A549 (cell line): Measurements from ENCODE around the gene SLC26A6.

Experiments
- EP300 ChIP-seq, 2 experiments: fragments of >200 bp; sonication (Bioruptor Twin); formaldehyde crosslinking; IDR thresholded peaks; 2 replicates in 1 of 2; 3 replicates in 1 of 2; pipeline ENCODE4 v1.6.1; 2016 to 2017
- REST ChIP-seq: fragments of 200-600 bp; sonication (generic); IDR thresholded peaks from 2 replicates; pipeline ENCODE4 v1.6.1; 2016; ENCODE audit warnings: antibody characterized with exemption, mild to moderate bottlenecking, moderate library complexity
- RNF2 ChIP-seq: fragments of 200-600 bp; sonication (generic); IDR thresholded peaks from 2 replicates; pipeline ENCODE4 v1.6.1; 2016; ENCODE audit warnings: low read depth, mild to moderate bottlenecking, antibody characterized with exemption, moderate library complexity, borderline replicate concordance
- ZC3H11A ChIP-seq: fragments of 450-650 bp; IDR thresholded peaks from 2 replicates; pipeline ENCODE4 v1.6.1; 2014; ENCODE audit warnings: antibody characterized with exemption, mild to moderate bottlenecking
- TF ChIP-seq, protein P1 (sequence below): fragments of >200 bp; sonication (Bioruptor Twin); formaldehyde crosslinking; IDR thresholded peaks from 3 replicates; pipeline ENCODE4 v1.5.1; 2016

DNA sequence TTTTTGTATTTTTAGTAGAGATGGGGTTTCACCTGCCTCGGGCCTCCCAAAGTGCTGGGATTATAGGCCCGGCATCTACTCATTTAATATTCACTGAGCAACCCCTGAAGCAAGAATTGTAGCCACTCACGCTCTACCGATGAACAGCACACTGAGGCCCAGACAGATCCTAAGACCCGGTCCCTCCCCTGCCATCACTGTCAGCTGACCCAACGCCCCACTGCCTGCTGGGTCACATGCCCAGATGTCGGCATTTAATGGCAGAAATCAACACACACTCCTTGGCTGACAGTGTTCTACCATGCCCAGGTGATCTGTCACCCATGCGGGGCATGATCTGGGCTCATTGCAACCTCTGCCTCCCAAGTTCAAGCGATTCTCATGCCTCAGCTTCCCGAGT, 10.5 kb downstream of the SLC26A6 start:
- TF ChIP-seq, protein P1, sequence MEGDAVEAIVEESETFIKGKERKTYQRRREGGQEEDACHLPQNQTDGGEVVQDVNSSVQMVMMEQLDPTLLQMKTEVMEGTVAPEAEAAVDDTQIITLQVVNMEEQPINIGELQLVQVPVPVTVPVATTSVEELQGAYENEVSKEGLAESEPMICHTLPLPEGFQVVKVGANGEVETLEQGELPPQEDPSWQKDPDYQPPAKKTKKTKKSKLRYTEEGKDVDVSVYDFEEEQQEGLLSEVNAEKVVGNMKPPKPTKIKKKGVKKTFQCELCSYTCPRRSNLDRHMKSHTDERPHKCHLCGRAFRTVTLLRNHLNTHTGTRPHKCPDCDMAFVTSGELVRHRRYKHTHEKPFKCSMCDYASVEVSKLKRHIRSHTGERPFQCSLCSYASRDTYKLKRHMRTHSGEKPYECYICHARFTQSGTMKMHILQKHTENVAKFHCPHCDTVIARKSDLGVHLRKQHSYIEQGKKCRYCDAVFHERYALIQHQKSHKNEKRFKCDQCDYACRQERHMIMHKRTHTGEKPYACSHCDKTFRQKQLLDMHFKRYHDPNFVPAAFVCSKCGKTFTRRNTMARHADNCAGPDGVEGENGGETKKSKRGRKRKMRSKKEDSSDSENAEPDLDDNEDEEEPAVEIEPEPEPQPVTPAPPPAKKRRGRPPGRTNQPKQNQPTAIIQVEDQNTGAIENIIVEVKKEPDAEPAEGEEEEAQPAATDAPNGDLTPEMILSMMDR, result no peak
- TF ChIP-seq EP300 (IDR thresholded peaks at IDR 0.05) (no peak), ZC3H11A (no peak), REST (no peak), RNF2 (no peak)
